Subcutaneous adipose tissue (tissue), 4 donors: ENCODE measurements around the gene SLC47A2. TPM values are rescaled to one million over a fixed set of nuclear protein-coding genes. Genes with fewer than 3 reads are reported as not detected.

ENCODE experiments used
- total RNA-seq, 4 donors: library from RNA; depleted of rRNA; stranded (reverse); fragments of >200 nt; gene quantifications; one replicate each; pipeline ENCODE4 v1.1.0, GENCODE V29; 2016
- TF ChIP-seq, protein P1 (sequence below): fragments of 450-650 bp; IDR thresholded peaks from one replicate; pipeline ENCODE4 v1.5.1; 2016; ENCODE audit warnings: low read depth, mild to moderate bottlenecking, control low read depth, antibody characterized with exemption, moderate library complexity

SLC47A2 gene
- total RNA-seq, 4 donors from 2014 or later: not detected

DNA sequence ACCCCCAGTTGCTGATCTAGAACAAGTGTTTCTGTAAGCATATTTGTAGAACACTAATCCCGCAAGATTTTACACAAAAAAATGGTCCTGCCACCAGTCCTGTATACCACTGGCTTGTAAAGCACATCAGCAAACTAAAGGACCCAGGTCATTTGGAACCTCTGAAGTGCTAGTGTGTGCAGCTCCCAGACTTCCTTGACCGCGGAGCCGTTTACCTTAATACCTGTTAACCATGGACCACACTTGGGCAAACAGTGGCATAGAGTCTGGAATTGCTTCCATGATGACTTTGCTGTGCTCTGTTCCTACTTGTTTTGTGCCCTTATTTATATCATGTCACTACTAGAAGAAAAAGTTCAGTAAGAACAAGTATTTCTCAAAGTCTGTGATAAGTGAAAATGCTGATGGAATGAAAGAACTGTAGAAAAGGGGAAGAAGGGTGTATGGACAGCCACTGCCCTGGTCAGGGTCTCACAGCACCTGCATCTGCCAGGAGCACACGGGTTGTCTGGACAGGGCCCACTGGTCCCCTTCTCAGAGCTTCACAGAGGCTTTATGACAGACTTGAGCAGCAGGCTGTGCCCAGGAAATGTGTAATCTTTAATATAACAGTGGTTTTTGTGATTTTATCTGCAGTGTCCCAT, 38.5 kb downstream of the SLC47A2 start:
- TF ChIP-seq, protein P1, sequence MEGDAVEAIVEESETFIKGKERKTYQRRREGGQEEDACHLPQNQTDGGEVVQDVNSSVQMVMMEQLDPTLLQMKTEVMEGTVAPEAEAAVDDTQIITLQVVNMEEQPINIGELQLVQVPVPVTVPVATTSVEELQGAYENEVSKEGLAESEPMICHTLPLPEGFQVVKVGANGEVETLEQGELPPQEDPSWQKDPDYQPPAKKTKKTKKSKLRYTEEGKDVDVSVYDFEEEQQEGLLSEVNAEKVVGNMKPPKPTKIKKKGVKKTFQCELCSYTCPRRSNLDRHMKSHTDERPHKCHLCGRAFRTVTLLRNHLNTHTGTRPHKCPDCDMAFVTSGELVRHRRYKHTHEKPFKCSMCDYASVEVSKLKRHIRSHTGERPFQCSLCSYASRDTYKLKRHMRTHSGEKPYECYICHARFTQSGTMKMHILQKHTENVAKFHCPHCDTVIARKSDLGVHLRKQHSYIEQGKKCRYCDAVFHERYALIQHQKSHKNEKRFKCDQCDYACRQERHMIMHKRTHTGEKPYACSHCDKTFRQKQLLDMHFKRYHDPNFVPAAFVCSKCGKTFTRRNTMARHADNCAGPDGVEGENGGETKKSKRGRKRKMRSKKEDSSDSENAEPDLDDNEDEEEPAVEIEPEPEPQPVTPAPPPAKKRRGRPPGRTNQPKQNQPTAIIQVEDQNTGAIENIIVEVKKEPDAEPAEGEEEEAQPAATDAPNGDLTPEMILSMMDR: no peak

DNA sequence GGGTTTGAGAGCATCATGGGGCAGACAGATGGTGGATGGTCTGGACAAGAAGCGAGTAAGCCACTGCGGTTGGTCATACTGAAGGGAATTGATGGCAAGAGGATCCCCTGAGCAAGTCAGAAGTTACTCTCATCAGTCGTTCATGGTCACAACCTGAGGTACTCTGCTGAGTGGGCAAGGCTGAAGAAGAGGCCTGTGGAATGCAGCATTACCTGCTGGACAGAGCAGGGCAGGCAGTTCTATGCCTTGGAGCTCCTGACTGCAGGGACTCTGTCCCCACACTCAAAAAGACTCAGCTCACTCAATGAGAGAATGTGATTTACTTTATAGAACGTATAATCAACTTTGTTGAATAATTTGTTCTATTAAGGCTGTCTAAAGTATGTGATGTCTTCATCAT, 39.5 kb downstream of the SLC47A2 start:
- TF ChIP-seq, protein P1: no peak

- TF ChIP-seq, protein P1: no peak
These were observed 42.8 kb downstream of the SLC47A2 start for GRCh38 chr17:19673623-19674022.

GRCh38 chr17:19672009-19672750, 44.2 kb downstream of the SLC47A2 start:
- TF ChIP-seq, protein P1: no peak

GRCh38 chr17:19671433-19671832, 45.0 kb downstream of the SLC47A2 start:
- TF ChIP-seq, protein P1: no peak

DNA sequence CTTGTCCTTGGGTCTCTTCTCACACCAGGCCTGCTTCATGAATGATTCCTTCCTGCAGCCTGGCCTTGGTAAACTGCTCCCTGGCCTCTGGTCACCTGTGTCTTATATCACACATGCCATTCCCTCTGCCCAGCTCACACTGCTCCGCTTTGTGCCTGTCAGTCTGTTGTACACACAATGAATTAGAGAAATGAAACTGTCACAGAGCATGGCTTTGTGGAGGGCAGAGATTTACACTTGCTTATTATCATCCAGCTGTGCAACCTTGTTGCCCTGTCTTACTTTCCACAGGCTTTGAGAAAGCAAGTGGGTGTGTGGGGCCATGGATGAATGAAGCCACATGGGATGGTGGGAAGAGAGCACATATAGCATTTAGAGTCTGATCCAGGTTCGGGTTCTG, 45.5 kb downstream of the SLC47A2 start:
- TF ChIP-seq, protein P1: no peak

DNA sequence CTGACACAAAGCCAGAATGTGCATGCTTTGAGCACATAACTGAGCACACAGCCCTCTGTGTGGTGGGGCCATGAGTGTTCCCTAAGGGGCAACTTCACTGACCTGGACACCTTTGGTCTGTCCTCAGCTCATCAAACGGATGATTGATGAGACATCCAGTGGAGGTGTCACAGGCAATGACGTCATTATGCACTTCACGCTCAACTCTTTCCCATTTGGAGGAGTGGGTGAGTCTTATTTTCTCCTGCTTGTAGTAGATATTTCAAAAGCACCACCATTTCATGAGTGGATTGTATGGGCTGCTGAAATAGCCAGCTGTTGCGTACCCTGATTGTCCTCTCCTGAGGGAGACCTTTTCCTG, 51.6 kb downstream of the SLC47A2 start:
- TF ChIP-seq, protein P1: no peak
